G401 (cell line): Measurements from ENCODE around the gene CHD5. TPM values are rescaled to one million over a fixed set of nuclear protein-coding genes. Genes with fewer than 3 reads are reported as not detected.

Experiments used
- DNase-seq: peaks from one replicate; pipeline ENCODE4 v3.0.0-alpha.2; 2015; ENCODE audit warnings: low spot score
- in situ Hi-C: cut with HindIII; loops from 2 replicates; pipeline ENCODE4 v1.10.0; 2016; ENCODE audit warnings: low sequenced_read_pairs, mixed read lengths
- total RNA-seq: library from RNA; depleted of rRNA; stranded (reverse); fragments of >200 nt; shearing (Covaris generic); gene quantifications from 2 replicates; pipeline ENCODE4 v1.2.3, GENCODE V29; 2014; rRNA removed

CHD5 gene
- total RNA-seq, 1 experiment from 2014 or later: 13.5 TPM

GRCh38 chr1:6057170-6057845 is 122.8 kb downstream of the CHD5 start:
- no peak for DNase-seq
- in situ Hi-C loops: no loop called here

GRCh38 chr1:6056572-6056948 is 123.6 kb downstream of the CHD5 start:
- DNase-seq: no peak
- in situ Hi-C loops: no loop called here

DNA sequence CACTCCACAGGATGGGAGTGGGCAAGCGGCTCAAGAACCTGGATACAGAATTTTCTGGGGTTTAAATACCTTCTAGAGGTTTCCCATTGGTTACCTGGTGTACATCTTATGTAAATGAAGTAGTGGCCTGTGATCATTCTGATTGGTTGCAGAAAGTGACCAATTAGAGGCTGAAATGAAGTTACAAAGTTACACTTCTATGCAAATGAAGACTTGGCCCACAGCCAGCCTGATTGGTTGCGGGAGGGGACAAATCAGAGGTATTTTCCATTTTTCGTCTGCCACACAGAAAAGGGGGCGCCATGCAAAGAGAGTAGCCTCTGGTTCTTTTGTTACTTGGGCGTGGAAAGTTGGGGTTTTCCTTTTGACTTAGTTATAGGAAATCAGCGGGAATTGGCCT is 125.5 kb downstream of the CHD5 start:
- in situ Hi-C loops: no loop called here
- DNase-seq: no peak

DNA sequence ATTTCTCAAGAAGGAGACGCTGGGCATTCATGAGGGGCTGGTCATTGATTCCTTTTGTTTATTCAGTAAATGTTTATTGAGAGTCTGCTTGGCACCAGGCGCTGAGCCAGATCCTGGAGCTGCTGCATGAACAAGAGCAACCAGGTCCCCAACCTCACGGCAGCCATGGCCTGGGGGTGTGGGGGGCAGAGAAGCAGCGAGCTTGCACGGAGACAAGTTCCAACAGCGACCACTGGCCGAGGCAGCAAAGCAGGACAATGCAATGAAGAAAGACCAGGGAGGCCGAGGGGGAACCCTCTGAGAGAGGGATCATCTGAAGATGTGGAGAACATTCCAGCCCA is 126.9 kb downstream of the CHD5 start:
- DNase-seq: no peak
- in situ Hi-C loops: no loop called here

- in situ Hi-C loops: no loop called here
- DNase-seq: peak; percentile 75
These were observed 127.4 kb downstream of the CHD5 start for GRCh38 chr1:6052543-6053205.

Other genes with a start within 250 kb of the CHD5 start
- gene NPHP4, start 187.9 kb downstream of the CHD5 start, total RNA-seq: 7.6 and 9.8 TPM in 2 replicates
- 0.71 and 1.8 TPM in 2 replicates for gene KCNAB2, start 134.4 kb downstream of the CHD5 start, total RNA-seq
- gene RPL22, start 19.3 kb upstream of the CHD5 start, total RNA-seq: 286 and 296 TPM in 2 replicates
- 0.44 and 5.1 TPM in 2 replicates for gene RNF207, start 25.8 kb upstream of the CHD5 start, total RNA-seq
- 93.8 and 107 TPM in 2 replicates for gene ICMT, start 55.6 kb upstream of the CHD5 start, total RNA-seq
- gene HES3, start 63.9 kb upstream of the CHD5 start, total RNA-seq: not detected in 2 replicates
- gene GPR153, start 80.8 kb upstream of the CHD5 start, total RNA-seq: 3.3 and 4.5 TPM in 2 replicates
- gene ACOT7, start 213.4 kb upstream of the CHD5 start, total RNA-seq: 94.4 and 99.2 TPM in 2 replicates
- 1.6 and 3.1 TPM in 2 replicates for gene HES2, start 239.6 kb upstream of the CHD5 start, total RNA-seq
- gene ESPN, start 244.5 kb upstream of the CHD5 start, total RNA-seq: 0.07 TPM in 1 of 2 replicates, not detected in the other